Glutamatergic neuron (in vitro differentiated cells): ENCODE results near the gene MDN1. TPM values are rescaled to one million over a fixed set of nuclear protein-coding genes. Genes with fewer than 3 reads are reported as not detected.
A peak's percentile ranks its signal among the peaks of the same experiment; 100 is the strongest.

ENCODE experiments used
- DNase-seq: peaks from one replicate; pipeline ENCODE4 v3.0.0; 2022
- H3K27ac Mint-ChIP-seq: one replicate; pipeline ENCODE4 v1.8.0; 2020; ENCODE audit warnings: mild to moderate bottlenecking, mixed read lengths, inconsistent platforms; ENCODE audit not compliant: unreplicated experiment
- H3K27me3 Mint-ChIP-seq: one replicate; pipeline ENCODE4 v1.8.0; 2020; ENCODE audit warnings: mild to moderate bottlenecking, moderate library complexity, mixed read lengths, inconsistent platforms; ENCODE audit not compliant: unreplicated experiment
- H3K36me3 Mint-ChIP-seq: one replicate; pipeline ENCODE4 v1.8.0; 2020; ENCODE audit warnings: mild to moderate bottlenecking, mixed read lengths, inconsistent platforms; ENCODE audit not compliant: unreplicated experiment
- H3K4me1 Mint-ChIP-seq: one replicate; pipeline ENCODE4 v1.8.0; 2020; ENCODE audit warnings: mild to moderate bottlenecking, low read depth, mixed read lengths, inconsistent platforms; ENCODE audit not compliant: unreplicated experiment
- H3K4me3 Mint-ChIP-seq: one replicate; pipeline ENCODE4 v1.8.0; 2020; ENCODE audit warnings: mild to moderate bottlenecking, mixed read lengths, inconsistent platforms; ENCODE audit not compliant: unreplicated experiment
- H3K9me3 Mint-ChIP-seq: one replicate; pipeline ENCODE4 v1.8.0; 2020; ENCODE audit warnings: mild to moderate bottlenecking, moderate library complexity, mixed read lengths, inconsistent platforms; ENCODE audit not compliant: unreplicated experiment
- total RNA-seq: library from RNA; stranded (reverse); fragmentation: NEBNext Ultra II Directional; extraction: Animal tissue kit (Norgen Biotek cat#: 25700); gene quantifications from one replicate; pipeline ENCODE4 v1.2.1, GENCODE V29; 2021; ENCODE audit not compliant: unreplicated experiment
- TF ChIP-seq, protein P1 (sequence below): fragments of 200-600 bp; sonication (generic); IDR thresholded peaks from one replicate; pipeline ENCODE4 v1.5.0; 2021; ENCODE audit not compliant: partially characterized antibody, unreplicated experiment

The MDN1 gene
- total RNA-seq, 1 donor from 2014 or later: 39.2 TPM

DNA sequence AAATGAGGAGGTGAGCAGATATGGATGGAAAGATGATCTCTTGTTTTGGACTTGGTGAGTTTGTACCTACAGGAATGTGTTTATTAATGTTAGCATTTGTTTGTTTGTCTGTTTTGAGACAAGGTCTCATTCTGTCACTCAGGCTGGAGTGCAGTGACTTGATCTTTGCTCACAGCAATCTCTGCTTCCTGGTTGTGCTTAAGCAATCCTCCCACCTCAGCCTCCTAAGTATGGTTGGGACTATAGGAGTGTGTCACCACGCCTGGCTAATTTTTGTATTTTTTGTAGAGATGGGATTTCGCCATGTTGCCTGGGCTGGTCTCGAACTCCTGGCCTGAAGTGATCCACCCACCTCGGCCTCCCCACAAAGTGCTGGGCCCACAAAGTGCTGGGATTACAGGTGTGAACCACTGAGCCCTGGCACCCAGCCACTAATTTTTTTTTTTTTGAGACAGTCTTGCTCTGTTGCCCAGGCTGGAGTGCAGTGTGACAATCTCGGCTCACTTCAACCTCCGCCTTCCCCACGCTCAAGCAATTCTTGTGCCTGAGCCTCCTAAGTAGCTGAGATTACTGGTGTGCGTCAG is 17.1 kb upstream of the MDN1 start:
- TF ChIP-seq, protein P1, sequence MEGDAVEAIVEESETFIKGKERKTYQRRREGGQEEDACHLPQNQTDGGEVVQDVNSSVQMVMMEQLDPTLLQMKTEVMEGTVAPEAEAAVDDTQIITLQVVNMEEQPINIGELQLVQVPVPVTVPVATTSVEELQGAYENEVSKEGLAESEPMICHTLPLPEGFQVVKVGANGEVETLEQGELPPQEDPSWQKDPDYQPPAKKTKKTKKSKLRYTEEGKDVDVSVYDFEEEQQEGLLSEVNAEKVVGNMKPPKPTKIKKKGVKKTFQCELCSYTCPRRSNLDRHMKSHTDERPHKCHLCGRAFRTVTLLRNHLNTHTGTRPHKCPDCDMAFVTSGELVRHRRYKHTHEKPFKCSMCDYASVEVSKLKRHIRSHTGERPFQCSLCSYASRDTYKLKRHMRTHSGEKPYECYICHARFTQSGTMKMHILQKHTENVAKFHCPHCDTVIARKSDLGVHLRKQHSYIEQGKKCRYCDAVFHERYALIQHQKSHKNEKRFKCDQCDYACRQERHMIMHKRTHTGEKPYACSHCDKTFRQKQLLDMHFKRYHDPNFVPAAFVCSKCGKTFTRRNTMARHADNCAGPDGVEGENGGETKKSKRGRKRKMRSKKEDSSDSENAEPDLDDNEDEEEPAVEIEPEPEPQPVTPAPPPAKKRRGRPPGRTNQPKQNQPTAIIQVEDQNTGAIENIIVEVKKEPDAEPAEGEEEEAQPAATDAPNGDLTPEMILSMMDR: no peak
- Mint-ChIP-seq H3K36me3 (no peaks in the 10 kb centered on the region), H3K27me3 (peaks cover 2% of the 10 kb centered on the region), H3K4me1 (no peaks in the 10 kb centered on the region), H3K27ac (peak overlapping the region; percentile 50), H3K4me3 (no peak overlapping the region), H3K9me3 (peaks cover 2% of the 10 kb centered on the region)
- no peak for DNase-seq

- TF ChIP-seq, protein P1: no peak
- Mint-ChIP-seq H3K9me3 (peaks cover 2% of the 10 kb centered on the region), H3K27ac (no peak overlapping the region), H3K27me3 (no peaks in the 10 kb centered on the region), H3K36me3 (no peaks in the 10 kb centered on the region), H3K4me3 (no peak overlapping the region), H3K4me1 (peaks cover 4% of the 10 kb centered on the region)
- no peak for DNase-seq
Measured at GRCh38 chr6:89834884-89835792, 15.5 kb upstream of the MDN1 start.

DNA sequence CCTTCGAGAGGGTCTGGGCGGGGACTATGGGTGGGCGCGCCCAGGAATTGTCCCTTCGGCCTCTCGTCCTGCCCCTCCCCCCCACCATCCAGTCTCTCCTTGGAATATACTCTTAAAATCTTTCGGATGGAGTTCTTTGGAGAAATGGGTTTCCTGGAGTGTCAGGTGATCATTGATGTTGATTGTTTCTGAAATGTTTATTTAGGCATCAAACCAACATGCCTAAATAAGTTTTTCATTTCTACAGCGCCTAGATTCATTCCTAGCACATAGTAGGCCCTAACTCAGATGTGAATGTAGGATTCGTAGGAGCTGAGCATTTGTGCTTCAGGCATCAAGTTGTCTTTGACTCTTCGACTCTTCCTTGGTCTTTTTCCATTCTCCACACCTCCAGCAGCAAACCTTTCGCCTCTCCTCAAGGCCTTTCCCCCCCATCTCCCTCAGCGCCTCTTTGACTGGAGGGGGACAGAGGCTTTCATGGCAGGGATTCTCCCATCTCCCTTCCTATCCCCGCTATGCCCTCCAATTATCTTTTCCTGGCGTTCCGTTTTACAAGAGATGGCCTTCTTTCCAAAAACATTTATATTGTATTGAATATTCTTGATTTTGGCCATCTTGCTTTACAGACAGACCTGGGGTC is 10.7 kb upstream of the MDN1 start:
- Mint-ChIP-seq H3K4me1 (peaks cover 4% of the 10 kb centered on the region), H3K27ac (peak overlapping the region; percentile 82), H3K4me3 (peak overlapping the region; percentile 98), H3K27me3 (no peaks in the 10 kb centered on the region), H3K36me3 (no peaks in the 10 kb centered on the region), H3K9me3 (no peaks in the 10 kb centered on the region)
- TF ChIP-seq, protein P1: no peak
- no peak for DNase-seq

DNA sequence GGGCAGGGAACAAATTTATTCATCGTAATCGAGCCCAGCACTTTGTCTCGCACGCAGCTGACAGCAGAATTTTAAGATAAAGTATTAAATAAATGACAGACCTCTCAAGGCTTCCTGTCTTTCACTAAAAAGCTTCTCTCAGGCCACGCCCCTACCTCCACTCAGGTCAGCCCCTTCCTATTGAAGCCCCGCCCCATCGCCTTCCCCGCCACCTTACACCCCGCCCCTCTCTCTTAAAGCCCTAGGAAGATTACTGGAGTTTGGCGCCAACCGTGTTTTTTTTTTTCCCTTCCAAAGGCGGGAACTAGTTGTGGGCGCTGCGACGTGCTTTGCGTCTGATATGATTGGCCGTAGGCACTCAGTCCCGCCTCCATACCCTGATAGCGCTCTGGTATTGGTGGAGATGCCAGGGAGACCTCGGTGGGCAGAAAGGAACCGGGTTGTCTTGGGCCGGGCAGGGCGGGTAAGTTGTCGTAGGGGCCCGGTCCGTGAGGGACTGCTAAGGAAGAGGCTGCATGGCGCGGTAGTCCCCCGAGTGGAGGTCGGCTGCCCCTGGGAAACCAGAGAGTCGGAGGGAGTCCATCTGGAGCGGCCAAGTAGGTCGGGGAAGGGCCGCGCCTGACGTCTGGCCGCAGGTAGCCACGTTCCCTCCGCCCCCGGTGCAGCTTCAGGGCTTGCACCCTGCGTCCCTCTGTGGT is 10.0 kb upstream of the MDN1 start, which contains the start of gene CASP8AP2:
Gene CASP8AP2 (plus strand): TSS at position 409 of the 698 bp plus-strand sequence.
- Mint-ChIP-seq H3K27me3 (no peaks in the 10 kb centered on the region), H3K27ac (peak within 1 kb of the TSS; percentile 84), H3K36me3 (no peaks in the 10 kb centered on the region), H3K4me1 (peaks cover 4% of the 10 kb centered on the region), H3K9me3 (no peaks in the 10 kb centered on the region), H3K4me3 (peak within 1 kb of the TSS; percentile 98)
- DNase-seq: peak; percentile 85
- TF ChIP-seq, protein P1: no peak
